ENCODE data around the gene CCDC18.
"Not testable (repeated sequence)": the region's sequence is repeated elsewhere in the genome, so short reads cannot be mapped to it uniquely, and the experiment has no call there.

CCDC18 gene

GRCh38 chr1:93172778-93173177 is 7.7 kb upstream of the CCDC18 start:
- DNase-seq: no peak

- DNase-seq: not testable (repeated sequence)
These were observed 5.9 kb upstream of the CCDC18 start for GRCh38 chr1:93174638-93175037.

GRCh38 chr1:93177991-93178390 is 2.5 kb upstream of the CCDC18 start:
- DNase-seq: peak in 1 of 3 donors; percentile 33

GRCh38 chr1:93178418-93178817 is 2.1 kb upstream of the CCDC18 start:
- peak in 1 of 3 donors; percentile 8 for DNase-seq

- DNase-seq: peak; percentile 99
These were observed 420 bp upstream of the CCDC18 start, which contains the start of gene TMED5 for GRCh38 chr1:93179886-93180722. Gene TMED5 (minus strand): TSS chr1:93180413. CDS start chr1:93180242, 171 bp downstream.

- DNase-seq: peak in 2 of 3 donors; percentile 24 to 34
These were observed 6.1 kb downstream of the CCDC18 start for GRCh38 chr1:93186667-93187066.

- DNase-seq: no peak
These were observed 9.9 kb downstream of the CCDC18 start for GRCh38 chr1:93190432-93190831.

GRCh38 chr1:93194231-93194990 is 13.9 kb downstream of the CCDC18 start:
- DNase-seq: no peak

GRCh38 chr1:93196591-93196990 is 16.1 kb downstream of the CCDC18 start:
- no peak for DNase-seq

GRCh38 chr1:93199150-93199549 is 18.6 kb downstream of the CCDC18 start:
- DNase-seq: no peak

GRCh38 chr1:93200086-93200620 is 19.6 kb downstream of the CCDC18 start:
- no peak for DNase-seq

- no peak for DNase-seq
These were observed 20.2 kb downstream of the CCDC18 start for GRCh38 chr1:93200714-93201113.

GRCh38 chr1:93205892-93206566 is 25.5 kb downstream of the CCDC18 start:
- DNase-seq: no peak

GRCh38 chr1:93206567-93206954 is 26.0 kb downstream of the CCDC18 start:
- DNase-seq: no peak

- DNase-seq: no peak
These were observed 26.7 kb downstream of the CCDC18 start for GRCh38 chr1:93207211-93207610.

- DNase-seq: no peak
These were observed 34.8 kb downstream of the CCDC18 start for GRCh38 chr1:93215322-93215721.

- no peak for DNase-seq
These were observed 38.9 kb downstream of the CCDC18 start for GRCh38 chr1:93219443-93219842.

GRCh38 chr1:93220716-93221115 is 40.2 kb downstream of the CCDC18 start:
- DNase-seq: not testable (repeated sequence)

- DNase-seq: no peak
These were observed 41.4 kb downstream of the CCDC18 start for GRCh38 chr1:93221913-93222312.

- no peak for DNase-seq
These were observed 42.6 kb downstream of the CCDC18 start for GRCh38 chr1:93223023-93223675.

- DNase-seq: no peak
These were observed 54.7 kb downstream of the CCDC18 start for GRCh38 chr1:93235261-93235660.

GRCh38 chr1:93237021-93237420 is 56.5 kb downstream of the CCDC18 start:
- no peak for DNase-seq

- no peak for DNase-seq
These were observed 57.9 kb downstream of the CCDC18 start for GRCh38 chr1:93238425-93238824.

Data from suppressor macrophage treated with lipopolysaccharide for 1 hour (primary cell).